K562 (cell line): ENCODE results near the gene RER1. TPM values are rescaled to one million over a fixed set of nuclear protein-coding genes. Genes with fewer than 3 reads are reported as not detected.

Experiments
- ARNT ChIP-seq, 2 experiments: fragments of 450-650 bp; IDR thresholded peaks; 2 replicates each; pipeline ENCODE4 v1.6.1; 2016; ENCODE audit warnings: mild to moderate bottlenecking in 1 of 2
- ATF7 ChIP-seq: fragments of 450-650 bp; IDR thresholded peaks from 2 replicates; pipeline ENCODE4 v1.7.1; 2014; ENCODE audit warnings: mild to moderate bottlenecking, moderate library complexity
- BMI1 ChIP-seq: fragments of 150-350 bp; IDR thresholded peaks from 2 replicates; pipeline ENCODE4 v1.6.1; 2014; ENCODE audit warnings: low read length
- CBFA2T3 ChIP-seq: fragments of 450-650 bp; IDR thresholded peaks from 2 replicates; pipeline ENCODE4 v1.6.1; 2017
- CHD4 ChIP-seq: fragments of 200-600 bp; sonication (generic); IDR thresholded peaks from 3 replicates; pipeline ENCODE4 v1.6.1; 2012; ENCODE audit warnings: low read depth, mild to moderate bottlenecking, mixed read lengths, low read length, inconsistent platforms; ENCODE audit not compliant: insufficient read depth, insufficient replicate concordance, poor library complexity, severe bottlenecking
- DIDO1 ChIP-seq: fragments of 450-650 bp; IDR thresholded peaks from 2 replicates; pipeline ENCODE4 v1.6.1; 2016; ENCODE audit warnings: low read depth, missing biosample characterization, missing genetic modification characterization
- EHMT2 ChIP-seq: fragments of 450-650 bp; IDR thresholded peaks from 2 replicates; pipeline ENCODE4 v1.6.1; 2018; ENCODE audit warnings: antibody characterized with exemption
- GATAD2B ChIP-seq: fragments of 450-650 bp; IDR thresholded peaks from 2 replicates; pipeline ENCODE4 v1.6.1; 2017; ENCODE audit warnings: mild to moderate bottlenecking, borderline replicate concordance
- HSF4 ChIP-seq: fragments of 250-450 bp; sonication (Bioruptor Pico); IDR thresholded peaks from 2 replicates; pipeline ENCODE4 v2.1.2; 2022; ENCODE audit warnings: mild to moderate bottlenecking, moderate library complexity, borderline replicate concordance
- KDM2B ChIP-seq: fragments of 250-450 bp; sonication (Bioruptor Pico); IDR thresholded peaks from 2 replicates; pipeline ENCODE4 v1.8.0; 2021; ENCODE audit warnings: mild to moderate bottlenecking, moderate library complexity
- MEF2A ChIP-seq: IDR thresholded peaks from 2 replicates; pipeline ENCODE4 v1.6.1; 2011; ENCODE audit warnings: low read depth, mild to moderate bottlenecking, low read length, moderate library complexity; ENCODE audit not compliant: control insufficient read depth
- NCOA6 ChIP-seq: fragments of 450-650 bp; IDR thresholded peaks from 2 replicates; pipeline ENCODE4 v1.6.1; 2017; ENCODE audit warnings: mild to moderate bottlenecking
- NFIC ChIP-seq: fragments of 450-650 bp; IDR thresholded peaks from 2 replicates; pipeline ENCODE4 v1.6.1; 2017; ENCODE audit warnings: mild to moderate bottlenecking, inconsistent platforms
- NR2C2 ChIP-seq, 2 experiments: fragments of 200-800 bp in 1 of 2; sonication (Bioruptor generic) in 1 of 2; sonication (generic) in 1 of 2; formaldehyde crosslinking in 1 of 2; IDR thresholded peaks; 2 replicates each; pipeline versions ENCODE4 v1.6.1 to v1.8.0; 2016 to 2022; ENCODE audit warnings: mild to moderate bottlenecking in 1 of 2, missing compliant biosample characterization in 1 of 2, missing genetic modification characterization in 1 of 2, missing genetic modification reagents in 1 of 2
- NRF1 ChIP-seq, 2 experiments: fragments of 450-650 bp; IDR thresholded peaks in 1 of 2; conservative IDR thresholded peaks in 1 of 2; 2 replicates each; pipeline ENCODE4 v1.6.1; 2014; ENCODE audit warnings: mild to moderate bottlenecking in 2 of 2
- POLR2G ChIP-seq: fragments of 200-400 bp; formaldehyde crosslinking; IDR thresholded peaks from 2 replicates; pipeline ENCODE4 v1.6.1; 2017; ENCODE audit warnings: low read depth, mild to moderate bottlenecking, antibody characterized with exemption, low read length, moderate library complexity
- TAL1 ChIP-seq: fragments of 450-650 bp; IDR thresholded peaks from 2 replicates; pipeline ENCODE4 v1.6.1; 2016; ENCODE audit warnings: mild to moderate bottlenecking
- ZNF347 ChIP-seq: fragments of 450-650 bp; formaldehyde crosslinking; IDR thresholded peaks from 2 replicates; pipeline ENCODE4 v1.4.0; 2020; ENCODE audit warnings: low read depth, mild to moderate bottlenecking, moderate library complexity
- ZNF561 ChIP-seq: fragments of 450-650 bp; formaldehyde crosslinking; conservative IDR thresholded peaks from 2 replicates; pipeline ENCODE4 v1.4.0; 2020; ENCODE audit warnings: mild to moderate bottlenecking, moderate library complexity
- ZNF696 ChIP-seq: fragments of 250-450 bp; sonication (Bioruptor Pico); conservative IDR thresholded peaks from 2 replicates; pipeline ENCODE4 v1.4.0; 2020; ENCODE audit warnings: mild to moderate bottlenecking, moderate library complexity
- polyA plus RNA-seq, 8 experiments: library from polyadenylated mRNA; depleted of rRNA in 4 of 8; stranded (reverse) in 5 of 8; unstranded in 3 of 8; fragments of >200 nt; fragmentation: Nextera tagmentation in 2 of 8; fragmentation: Illumina TruSeq in 1 of 8; extraction: Ambion mirVana in 2 of 8; extraction: Trizol in 1 of 8; gene quantifications; 2 replicates each; pipeline versions ENCODE4 v1.2.1 to v1.2.3, GENCODE V29; 2011 to 2014; ENCODE audit warnings: inconsistent platforms in 1 of 8, missing spikeins in 1 of 8
- total RNA-seq, 7 experiments: library from RNA; depleted of rRNA in 6 of 7; stranded (reverse); fragments of >200 nt in 6 of 7; fragmentation: Illumina TruSeq in 2 of 7; extraction: Trizol in 2 of 7; gene quantifications; 2 replicates each; pipeline versions ENCODE4 v1.2.1 to v1.2.3, GENCODE V29; 2011 to 2021; ENCODE audit warnings: low replicate concordance in 1 of 7
- TF ChIP-seq, protein P1 (sequence below): fragments of 450-650 bp; IDR thresholded peaks from 2 replicates; pipeline ENCODE4 v1.6.1; 2016; ENCODE audit warnings: borderline replicate concordance
- TF ChIP-seq, protein P2 (sequence below): fragments of 450-650 bp; IDR thresholded peaks from 2 replicates; pipeline ENCODE4 v1.6.1; 2018; ENCODE audit not compliant: partially characterized antibody
- TF ChIP-seq, protein P3 (sequence below): sonication (generic); formaldehyde crosslinking; IDR thresholded peaks from 2 replicates; pipeline ENCODE4 v1.8.1; 2023; ENCODE audit warnings: mild to moderate bottlenecking, missing genetic modification reagents

The RER1 gene
- total and polyA plus RNA-seq, 9 of the 15 experiments (the other 6 are each of a cell fraction or from before 2014, with no cell fraction given): 19.6 to 354 (median 183) TPM

DNA sequence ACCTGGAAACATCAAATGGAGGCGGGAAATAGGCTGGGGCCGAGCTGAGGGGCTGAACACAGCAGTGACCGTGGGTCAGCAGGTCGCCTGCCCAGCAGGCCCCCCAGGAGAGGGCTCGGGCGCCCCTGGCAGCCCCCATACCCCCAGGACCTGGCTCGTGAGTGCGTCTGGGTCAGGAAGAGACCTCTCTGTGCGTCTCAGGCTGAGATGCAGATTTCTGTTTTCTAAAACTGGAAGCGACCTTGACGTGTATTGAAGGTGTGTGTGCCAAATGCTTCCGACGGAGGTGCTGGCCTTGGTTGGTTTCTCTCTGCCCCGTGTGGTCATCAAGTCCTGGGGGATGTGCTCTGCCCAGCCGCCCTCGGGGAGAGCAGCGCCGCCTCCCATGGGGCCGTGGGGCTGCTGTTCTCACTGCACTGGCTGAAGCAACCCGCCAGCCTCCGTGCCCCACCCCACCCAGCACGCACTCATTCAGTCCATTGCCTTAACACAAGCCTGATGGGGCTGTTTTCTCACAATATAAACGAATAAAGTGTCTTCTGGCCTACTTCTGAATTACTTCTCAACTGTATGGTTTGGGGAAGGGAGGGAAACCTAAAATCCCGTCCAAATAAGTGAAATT is 13.4 kb downstream of the RER1 start (continued):
- no peak for TF ChIP-seq TAL1
- TF ChIP-seq GATAD2B: no peak
- no peak for TF ChIP-seq NCOA6
- no peak for TF ChIP-seq HSF4
- no peak for TF ChIP-seq ATF7
- TF ChIP-seq, protein P1, sequence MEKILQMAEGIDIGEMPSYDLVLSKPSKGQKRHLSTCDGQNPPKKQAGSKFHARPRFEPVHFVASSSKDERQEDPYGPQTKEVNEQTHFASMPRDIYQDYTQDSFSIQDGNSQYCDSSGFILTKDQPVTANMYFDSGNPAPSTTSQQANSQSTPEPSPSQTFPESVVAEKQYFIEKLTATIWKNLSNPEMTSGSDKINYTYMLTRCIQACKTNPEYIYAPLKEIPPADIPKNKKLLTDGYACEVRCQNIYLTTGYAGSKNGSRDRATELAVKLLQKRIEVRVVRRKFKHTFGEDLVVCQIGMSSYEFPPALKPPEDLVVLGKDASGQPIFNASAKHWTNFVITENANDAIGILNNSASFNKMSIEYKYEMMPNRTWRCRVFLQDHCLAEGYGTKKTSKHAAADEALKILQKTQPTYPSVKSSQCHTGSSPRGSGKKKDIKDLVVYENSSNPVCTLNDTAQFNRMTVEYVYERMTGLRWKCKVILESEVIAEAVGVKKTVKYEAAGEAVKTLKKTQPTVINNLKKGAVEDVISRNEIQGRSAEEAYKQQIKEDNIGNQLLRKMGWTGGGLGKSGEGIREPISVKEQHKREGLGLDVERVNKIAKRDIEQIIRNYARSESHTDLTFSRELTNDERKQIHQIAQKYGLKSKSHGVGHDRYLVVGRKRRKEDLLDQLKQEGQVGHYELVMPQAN: no peak
- TF ChIP-seq NRF1 (conservative IDR thresholded peaks at IDR 0.05 in 1 of 2, IDR thresholded peaks at IDR 0.05 in 1 of 2): no peak
- no peak for TF ChIP-seq MEF2A
- TF ChIP-seq NR2C2 (CRISPR knock-in tag; IDR thresholded peaks at IDR 0.05): no peak
- TF ChIP-seq NR2C2 (tag; IDR thresholded peaks at IDR 0.05): no peak
- no peak for TF ChIP-seq ZNF696
- no peak for TF ChIP-seq ZNF561 (CRISPR knock-in tag)
- TF ChIP-seq KDM2B (CRISPR knock-in tag): no peak
- TF ChIP-seq DIDO1 (tag): no peak
- TF ChIP-seq CBFA2T3: no peak
- TF ChIP-seq, protein P2, sequence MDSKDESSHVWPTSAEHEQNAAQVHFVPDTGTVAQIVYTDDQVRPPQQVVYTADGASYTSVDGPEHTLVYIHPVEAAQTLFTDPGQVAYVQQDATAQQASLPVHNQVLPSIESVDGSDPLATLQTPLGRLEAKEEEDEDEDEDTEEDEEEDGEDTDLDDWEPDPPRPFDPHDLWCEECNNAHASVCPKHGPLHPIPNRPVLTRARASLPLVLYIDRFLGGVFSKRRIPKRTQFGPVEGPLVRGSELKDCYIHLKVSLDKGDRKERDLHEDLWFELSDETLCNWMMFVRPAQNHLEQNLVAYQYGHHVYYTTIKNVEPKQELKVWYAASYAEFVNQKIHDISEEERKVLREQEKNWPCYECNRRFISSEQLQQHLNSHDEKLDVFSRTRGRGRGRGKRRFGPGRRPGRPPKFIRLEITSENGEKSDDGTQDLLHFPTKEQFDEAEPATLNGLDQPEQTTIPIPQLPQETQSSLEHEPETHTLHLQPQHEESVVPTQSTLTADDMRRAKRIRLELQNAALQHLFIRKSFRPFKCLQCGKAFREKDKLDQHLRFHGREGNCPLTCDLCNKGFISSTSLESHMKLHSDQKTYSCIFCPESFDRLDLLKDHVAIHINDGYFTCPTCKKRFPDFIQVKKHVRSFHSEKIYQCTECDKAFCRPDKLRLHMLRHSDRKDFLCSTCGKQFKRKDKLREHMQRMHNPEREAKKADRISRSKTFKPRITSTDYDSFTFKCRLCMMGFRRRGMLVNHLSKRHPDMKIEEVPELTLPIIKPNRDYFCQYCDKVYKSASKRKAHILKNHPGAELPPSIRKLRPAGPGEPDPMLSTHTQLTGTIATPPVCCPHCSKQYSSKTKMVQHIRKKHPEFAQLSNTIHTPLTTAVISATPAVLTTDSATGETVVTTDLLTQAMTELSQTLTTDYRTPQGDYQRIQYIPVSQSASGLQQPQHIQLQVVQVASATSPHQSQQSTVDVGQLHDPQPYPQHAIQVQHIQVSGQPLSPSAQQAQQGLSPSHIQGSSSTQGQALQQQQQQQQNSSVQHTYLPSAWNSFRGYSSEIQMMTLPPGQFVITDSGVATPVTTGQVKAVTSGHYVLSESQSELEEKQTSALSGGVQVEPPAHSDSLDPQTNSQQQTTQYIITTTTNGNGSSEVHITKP: no peak
- TF ChIP-seq NFIC: no peak
- TF ChIP-seq BMI1: no peak
- no peak for TF ChIP-seq ARNT (IDR thresholded peaks at IDR 0.05)
- no peak for TF ChIP-seq EHMT2
- TF ChIP-seq ZNF347 (CRISPR knock-in tag): no peak
- TF ChIP-seq CHD4: no peak
- TF ChIP-seq POLR2G: peak; percentile 68
- TF ChIP-seq, protein P3, sequence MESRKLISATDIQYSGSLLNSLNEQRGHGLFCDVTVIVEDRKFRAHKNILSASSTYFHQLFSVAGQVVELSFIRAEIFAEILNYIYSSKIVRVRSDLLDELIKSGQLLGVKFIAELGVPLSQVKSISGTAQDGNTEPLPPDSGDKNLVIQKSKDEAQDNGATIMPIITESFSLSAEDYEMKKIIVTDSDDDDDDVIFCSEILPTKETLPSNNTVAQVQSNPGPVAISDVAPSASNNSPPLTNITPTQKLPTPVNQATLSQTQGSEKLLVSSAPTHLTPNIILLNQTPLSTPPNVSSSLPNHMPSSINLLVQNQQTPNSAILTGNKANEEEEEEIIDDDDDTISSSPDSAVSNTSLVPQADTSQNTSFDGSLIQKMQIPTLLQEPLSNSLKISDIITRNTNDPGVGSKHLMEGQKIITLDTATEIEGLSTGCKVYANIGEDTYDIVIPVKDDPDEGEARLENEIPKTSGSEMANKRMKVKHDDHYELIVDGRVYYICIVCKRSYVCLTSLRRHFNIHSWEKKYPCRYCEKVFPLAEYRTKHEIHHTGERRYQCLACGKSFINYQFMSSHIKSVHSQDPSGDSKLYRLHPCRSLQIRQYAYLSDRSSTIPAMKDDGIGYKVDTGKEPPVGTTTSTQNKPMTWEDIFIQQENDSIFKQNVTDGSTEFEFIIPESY (CRISPR knock-in tag): peak; percentile 83
